IPS-20b (cell line): ENCODE results near the gene SEC63.

Experiments
- H3K27ac ChIP-seq: one replicate; pipeline ENCODE4 v1.5.1; 2013; ENCODE audit warnings: low read length
- H3K27me3 ChIP-seq: 2 replicates; pipeline ENCODE4 v1.6.1; 2013; ENCODE audit warnings: mild to moderate bottlenecking, low read length, inconsistent platforms; ENCODE audit not compliant: insufficient read depth
- H3K36me3 ChIP-seq: 2 replicates; pipeline ENCODE4 v1.6.1; 2013; ENCODE audit warnings: low read depth, mild to moderate bottlenecking, inconsistent platforms, low read length, moderate library complexity; ENCODE audit not compliant: insufficient read depth
- H3K4me1 ChIP-seq: 2 replicates; pipeline ENCODE4 v1.6.1; 2013; ENCODE audit warnings: mild to moderate bottlenecking, control low read depth, inconsistent platforms, low read length, moderate library complexity; ENCODE audit not compliant: insufficient read depth
- H3K4me3 ChIP-seq: 2 replicates; pipeline ENCODE4 v1.5.1; 2013; ENCODE audit warnings: mild to moderate bottlenecking, low read length, inconsistent platforms
- H3K9ac ChIP-seq: 2 replicates; pipeline ENCODE4 v1.6.1; 2013; ENCODE audit warnings: low read depth, mild to moderate bottlenecking, inconsistent platforms, low read length, moderate library complexity
- H3K9me3 ChIP-seq: 2 replicates; pipeline ENCODE4 v1.6.1; 2013; ENCODE audit warnings: mild to moderate bottlenecking, low read depth, low read length, inconsistent platforms; ENCODE audit not compliant: insufficient read depth

SEC63 gene

DNA sequence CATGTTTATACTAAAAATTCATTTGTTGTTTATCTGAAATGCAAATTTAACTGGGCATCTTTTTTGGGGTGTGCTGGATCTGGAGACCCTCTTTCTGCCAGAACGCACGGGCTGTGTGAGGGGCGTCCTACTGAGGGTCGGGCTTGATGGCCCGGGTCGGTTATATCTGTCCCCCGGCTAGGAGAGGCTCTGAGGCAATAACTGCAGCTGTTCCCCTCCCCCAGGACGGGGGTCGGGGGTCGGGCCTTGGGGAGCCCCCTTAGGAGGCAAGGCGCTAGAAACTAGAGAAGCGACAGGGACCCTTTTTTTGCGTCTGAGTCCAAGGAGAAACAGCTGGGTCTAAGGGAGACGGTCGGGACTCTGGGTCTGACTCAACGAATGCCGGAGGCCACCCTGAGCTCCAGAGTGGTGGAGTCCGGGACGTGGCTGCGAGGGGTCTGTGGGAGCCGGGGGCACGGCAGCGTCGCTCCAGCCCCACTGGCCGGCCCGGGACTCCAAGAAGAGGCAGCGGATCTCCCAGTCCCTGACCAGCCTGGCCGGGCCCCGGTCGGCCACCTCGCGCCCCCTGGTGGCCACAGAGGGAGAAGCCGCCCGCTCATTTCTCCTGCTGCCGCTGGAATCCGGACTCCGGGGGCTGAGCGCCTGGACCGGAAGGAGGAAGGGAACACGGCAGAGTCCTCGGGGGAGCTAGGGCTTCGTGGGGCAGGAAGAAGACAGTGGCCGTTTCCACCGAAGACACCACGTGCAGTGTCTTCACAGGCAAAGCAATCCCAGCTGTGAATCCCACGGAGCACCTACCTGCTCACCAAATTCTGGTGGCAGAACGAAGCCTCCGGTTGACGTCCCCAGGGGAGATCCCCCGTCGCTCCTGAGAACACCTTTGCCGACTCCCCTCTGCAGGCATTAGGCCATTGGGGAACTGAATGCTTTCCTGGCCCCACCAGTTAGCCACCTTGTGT, 109.9 kb downstream of the SEC63 start:
- Histone ChIP-seq H3K27ac (no peak overlapping the region), H3K9me3 (no peaks in the 10 kb centered on the region), H3K27me3 (peaks cover 22% of the 10 kb centered on the region)

GRCh38 chr6:107846262-107846795, 111.7 kb downstream of the SEC63 start:
- no peaks in the 10 kb centered on the region for H3K36me3 ChIP-seq
- no peaks in the 10 kb centered on the region for H3K9me3 ChIP-seq
- H3K9ac ChIP-seq, result no peak overlapping the region
- peaks cover 5% of the 10 kb centered on the region; the same call in 1 of the 2 replicates for H3K4me1 ChIP-seq
- peaks cover 22% of the 10 kb centered on the region for H3K27me3 ChIP-seq
- no peak overlapping the region for H3K4me3 ChIP-seq
- H3K27ac ChIP-seq, result no peak overlapping the region

More for the DNA sequence above, 109.9 kb downstream of the SEC63 start:
- Histone ChIP-seq H3K9ac (peak overlapping the region; percentile 81; the same call in 1 of the 2 replicates), H3K4me1 (peaks cover 5% of the 10 kb centered on the region; the same call in 1 of the 2 replicates), H3K36me3 (no peaks in the 10 kb centered on the region), H3K4me3 (peak overlapping the region; percentile 82)

DNA sequence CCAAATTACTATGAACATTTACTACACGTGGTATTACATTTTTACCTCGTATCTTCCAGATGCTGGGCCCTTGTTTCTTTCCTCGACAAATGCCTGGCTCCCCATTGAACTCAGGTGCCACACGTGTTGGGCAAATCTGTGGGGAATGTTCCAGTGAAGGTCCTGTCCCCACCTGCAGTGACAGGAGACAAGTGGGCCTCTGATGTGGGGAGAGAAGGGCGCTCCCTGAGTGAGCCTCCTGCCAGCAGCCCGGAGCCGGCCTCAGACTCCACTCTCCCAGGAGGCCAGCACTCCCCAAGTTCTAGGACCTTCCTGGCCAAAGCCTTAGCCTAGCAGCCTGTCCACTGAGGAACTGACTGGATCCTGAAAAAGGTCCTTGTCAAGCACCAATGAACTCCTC, 112.2 kb downstream of the SEC63 start:
- Histone ChIP-seq H3K4me3 (no peak overlapping the region), H3K9me3 (no peaks in the 10 kb centered on the region), H3K36me3 (no peaks in the 10 kb centered on the region), H3K27me3 (peaks cover 22% of the 10 kb centered on the region), H3K4me1 (peaks cover 5% of the 10 kb centered on the region; the same call in 1 of the 2 replicates), H3K9ac (no peak overlapping the region), H3K27ac (no peak overlapping the region)

DNA sequence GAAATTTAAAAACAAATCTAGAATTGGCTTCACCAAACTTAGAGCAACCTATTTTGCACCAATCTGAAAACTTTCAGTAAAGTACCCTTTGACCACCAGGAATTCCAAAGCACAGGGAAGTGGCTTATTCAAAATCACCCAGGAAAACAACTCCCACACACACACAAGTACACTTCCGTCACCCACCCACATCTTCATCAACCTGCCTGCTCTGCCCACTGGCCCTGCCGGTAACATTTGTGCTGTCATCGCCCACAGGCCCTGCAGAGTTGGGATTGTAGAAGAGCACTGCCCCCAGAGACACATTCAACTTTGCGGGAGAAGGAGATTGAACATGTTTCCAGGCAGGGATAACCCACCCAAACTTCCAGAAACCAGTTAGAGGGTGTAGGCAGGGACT, 114.6 kb downstream of the SEC63 start:
- Histone ChIP-seq H3K4me1 (peaks cover 2% of the 10 kb centered on the region; the same call in 1 of the 2 replicates), H3K9ac (no peak overlapping the region), H3K27me3 (peaks cover 9% of the 10 kb centered on the region; the same call in 1 of the 2 replicates), H3K27ac (no peak overlapping the region), H3K9me3 (no peaks in the 10 kb centered on the region), H3K4me3 (no peak overlapping the region), H3K36me3 (no peaks in the 10 kb centered on the region)

DNA sequence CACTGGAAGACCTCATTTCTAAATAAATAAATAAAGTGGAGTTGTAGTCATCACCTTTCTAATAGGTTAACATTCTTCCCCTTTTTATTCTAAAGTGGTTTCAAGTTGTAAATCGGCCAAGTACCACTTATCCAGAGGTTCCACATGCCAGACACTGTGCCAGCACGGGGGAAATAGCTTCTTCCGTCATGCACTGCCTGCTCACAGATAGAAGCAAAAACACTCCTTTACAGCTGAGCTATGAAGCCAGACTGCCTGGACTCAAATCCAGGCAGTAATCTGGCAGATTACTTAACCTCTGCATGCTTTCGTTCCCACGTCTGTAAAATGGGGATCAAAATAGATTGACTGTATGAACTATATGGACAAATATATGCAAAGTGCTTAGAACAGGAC, 116.7 kb downstream of the SEC63 start:
- Histone ChIP-seq H3K36me3 (no peaks in the 10 kb centered on the region), H3K9me3 (no peaks in the 10 kb centered on the region), H3K27ac (no peak overlapping the region)

DNA sequence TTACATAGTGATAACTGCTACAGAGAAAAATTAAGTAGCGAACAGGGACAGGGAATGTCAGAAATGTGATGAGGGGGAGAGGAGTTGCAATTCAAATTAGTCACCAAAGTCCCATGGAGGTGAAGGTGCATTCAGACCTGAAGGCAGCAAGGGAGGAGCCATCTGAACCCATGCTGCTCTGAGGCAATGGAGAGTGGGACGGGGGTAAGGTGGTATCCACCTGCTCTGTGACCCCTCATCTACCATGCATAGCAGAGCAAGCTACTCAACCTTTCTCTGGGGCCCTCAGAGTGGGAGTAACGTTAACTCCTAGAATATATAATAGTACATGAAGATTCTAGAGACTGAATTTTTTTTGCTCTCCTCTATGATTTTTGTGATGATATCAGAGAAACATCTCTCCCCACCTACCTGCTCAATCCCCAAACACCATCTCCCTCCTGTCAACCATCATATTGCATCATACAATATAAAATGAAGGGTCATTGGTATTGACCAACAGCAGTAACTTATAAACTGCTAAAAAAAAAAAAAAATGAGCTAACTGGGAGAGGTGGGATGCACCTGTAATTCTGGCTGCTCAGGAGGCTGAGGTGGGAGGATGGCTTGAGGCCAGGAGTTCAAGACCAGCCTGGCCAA, 117.3 kb downstream of the SEC63 start:
- Histone ChIP-seq H3K4me3 (no peak overlapping the region), H3K9ac (no peak overlapping the region), H3K27me3 (no peaks in the 10 kb centered on the region), H3K27ac (no peak overlapping the region), H3K9me3 (no peaks in the 10 kb centered on the region), H3K4me1 (no peaks in the 10 kb centered on the region), H3K36me3 (no peaks in the 10 kb centered on the region)

More for the DNA sequence above, 116.7 kb downstream of the SEC63 start:
- H3K9ac ChIP-seq, result no peak overlapping the region
- no peaks in the 10 kb centered on the region for H3K27me3 ChIP-seq
- no peak overlapping the region for H3K4me3 ChIP-seq
- H3K4me1 ChIP-seq, result no peaks in the 10 kb centered on the region

DNA sequence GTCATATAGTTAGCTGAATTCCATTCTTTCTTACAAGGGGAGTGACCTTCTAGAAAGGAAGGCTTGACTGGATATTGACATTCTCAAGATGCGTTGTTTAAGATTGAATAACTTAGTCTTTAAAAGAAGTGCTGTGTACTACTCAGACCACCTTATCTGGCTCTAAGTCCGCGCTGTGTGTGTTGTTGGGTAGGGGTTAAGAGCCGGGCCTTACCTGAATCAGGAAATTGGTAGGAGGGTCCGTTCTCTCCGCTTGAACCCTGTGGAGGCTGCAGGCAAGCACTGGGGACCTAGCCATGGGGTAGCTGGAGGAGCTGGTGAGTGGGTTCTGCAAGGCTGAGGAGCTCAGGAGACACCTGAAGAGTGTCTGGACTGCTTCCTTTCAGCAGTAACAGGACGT, 124.9 kb downstream of the SEC63 start:
- H3K4me3 ChIP-seq, result no peak overlapping the region
- no peaks in the 10 kb centered on the region for H3K9me3 ChIP-seq
- H3K36me3 ChIP-seq, result no peaks in the 10 kb centered on the region
- no peaks in the 10 kb centered on the region for H3K4me1 ChIP-seq
- H3K27me3 ChIP-seq, result no peaks in the 10 kb centered on the region
- H3K27ac ChIP-seq, result no peak overlapping the region
- no peak overlapping the region for H3K9ac ChIP-seq

- Histone ChIP-seq H3K27ac (no peak overlapping the region), H3K9ac (no peak overlapping the region), H3K27me3 (no peaks in the 10 kb centered on the region), H3K9me3 (no peaks in the 10 kb centered on the region), H3K36me3 (no peaks in the 10 kb centered on the region), H3K4me3 (no peak overlapping the region), H3K4me1 (no peaks in the 10 kb centered on the region)
These were observed 125.6 kb downstream of the SEC63 start for GRCh38 chr6:107832151-107833056.

DNA sequence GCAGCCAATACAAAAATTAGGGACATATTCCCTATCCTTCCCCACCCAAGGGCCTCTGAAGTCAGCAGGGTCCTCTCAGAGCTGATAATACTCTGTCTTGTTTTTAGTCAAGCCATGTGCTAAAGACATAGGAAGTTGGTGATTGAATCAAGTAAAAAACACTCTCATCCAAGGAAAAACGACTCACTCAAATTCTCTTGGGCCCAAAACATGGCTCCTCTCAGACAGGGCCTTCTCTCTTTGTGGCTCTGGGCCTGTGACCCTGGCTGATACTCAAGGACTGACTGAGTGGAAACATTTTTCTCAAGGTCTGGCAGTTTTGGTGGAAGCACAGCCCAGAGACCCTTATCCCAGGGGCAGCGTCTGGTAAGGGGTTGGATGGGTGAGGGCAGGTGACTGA, 127.9 kb downstream of the SEC63 start:
- Histone ChIP-seq H3K36me3 (no peaks in the 10 kb centered on the region), H3K4me1 (no peaks in the 10 kb centered on the region), H3K27ac (no peak overlapping the region), H3K9me3 (no peaks in the 10 kb centered on the region), H3K9ac (no peak overlapping the region), H3K4me3 (no peak overlapping the region), H3K27me3 (no peaks in the 10 kb centered on the region)

DNA sequence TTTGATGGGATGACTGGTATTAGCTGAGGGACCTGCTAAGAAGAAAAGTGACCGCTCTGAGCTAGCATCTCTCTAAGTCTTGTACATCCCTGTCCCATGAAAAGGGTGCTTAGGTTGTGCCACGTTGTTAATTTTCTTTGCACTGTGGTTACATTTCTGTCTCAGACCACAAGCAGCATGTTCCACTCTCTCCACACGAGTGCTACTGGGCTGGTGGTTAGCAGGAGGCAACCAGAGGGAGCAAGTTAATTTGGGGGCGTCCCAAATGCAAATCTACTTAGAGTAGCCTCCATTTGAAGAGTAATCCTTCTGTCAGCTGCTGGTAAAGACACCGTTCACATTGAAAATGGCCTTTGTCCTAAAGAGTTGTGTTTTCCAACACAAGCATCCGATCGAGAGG, 130.5 kb downstream of the SEC63 start:
- Histone ChIP-seq H3K27me3 (no peaks in the 10 kb centered on the region), H3K9ac (no peak overlapping the region), H3K27ac (no peak overlapping the region), H3K4me1 (no peaks in the 10 kb centered on the region), H3K36me3 (no peaks in the 10 kb centered on the region), H3K4me3 (no peak overlapping the region), H3K9me3 (no peaks in the 10 kb centered on the region)

- H3K9me3 ChIP-seq, result no peaks in the 10 kb centered on the region
- no peaks in the 10 kb centered on the region for H3K36me3 ChIP-seq
- no peak overlapping the region for H3K4me3 ChIP-seq
- no peaks in the 10 kb centered on the region for H3K27me3 ChIP-seq
- H3K27ac ChIP-seq, result no peak overlapping the region
- H3K9ac ChIP-seq, result no peak overlapping the region
- H3K4me1 ChIP-seq, result peaks cover 12% of the 10 kb centered on the region; the same call in 1 of the 2 replicates
These were observed 134.9 kb downstream of the SEC63 start for GRCh38 chr6:107823047-107823557.
